Left colon (tissue), 2 donors: ENCODE results near the gene DGLUCY. TPM values are rescaled to one million over a fixed set of nuclear protein-coding genes. Genes with fewer than 3 reads are reported as not detected.
A peak's percentile ranks its signal among the peaks of the same experiment; 100 is the strongest.
"Not testable (repeated sequence)": the region's sequence is repeated elsewhere in the genome, so short reads cannot be mapped to it uniquely, and the experiment has no call there.

ENCODE experiments used
- ATAC-seq: fragments of 200-7000 bp; cut with Tn5 transposase; one replicate; pipeline ENCODE4 v1.9.1; 2020; ENCODE audit warnings: mild to moderate bottlenecking, moderate library complexity
- DNase-seq, 2 donors: peaks; one replicate each; pipeline ENCODE4 v3.0.0-alpha.2; 2020
- intact Hi-C, 2 donors: fragments of 100-400 bp; cut with DNase I in 1 of 2; cut with micrococcal nuclease in 1 of 2; formaldehyde crosslinking; loops; one replicate each; pipeline versions ENCODE4 v1.11.2 to v1.14.0; 2022; cut with DNase I, micrococcal nuclease
- total RNA-seq, 2 donors: library from RNA; stranded (reverse); fragmentation: NEBNext Ultra II Directional; extraction: Animal tissue kit (Norgen Biotek cat#: 25700); gene quantifications; one replicate each; pipeline ENCODE4 v1.2.1, GENCODE V29; 2021
- donor health status: DM: no; HTN: no; CAD: no.
- donor health status: DM: yes; HTN: yes; CAD: no.

The DGLUCY gene
- total RNA-seq, 2 donors from 2014 or later, result 98.7 to 107 TPM

DNA sequence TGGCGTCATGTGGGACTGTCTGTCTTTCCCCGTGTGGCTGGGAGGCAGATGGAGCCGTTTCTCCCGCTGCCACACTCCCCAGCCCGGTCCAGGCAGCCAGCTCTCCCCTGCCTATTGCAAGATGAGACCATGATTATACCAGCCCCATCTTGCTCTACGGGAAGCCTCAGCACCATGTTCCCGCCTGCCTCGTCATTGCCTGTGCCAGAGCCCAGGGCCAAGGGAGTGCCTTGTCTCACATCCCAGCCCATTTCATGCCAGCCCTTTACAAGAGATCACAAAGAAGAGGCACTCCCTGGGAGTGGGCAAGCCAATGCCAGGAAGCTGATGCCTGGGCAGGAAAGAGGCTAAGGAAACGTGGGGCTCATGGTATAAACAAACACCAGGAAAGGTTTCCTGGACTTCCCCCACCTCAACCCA lies 106.7 kb downstream of the DGLUCY start:
- intact Hi-C loops, result no loop called here
- no peak for ATAC-seq
- no peak for DNase-seq

DNA sequence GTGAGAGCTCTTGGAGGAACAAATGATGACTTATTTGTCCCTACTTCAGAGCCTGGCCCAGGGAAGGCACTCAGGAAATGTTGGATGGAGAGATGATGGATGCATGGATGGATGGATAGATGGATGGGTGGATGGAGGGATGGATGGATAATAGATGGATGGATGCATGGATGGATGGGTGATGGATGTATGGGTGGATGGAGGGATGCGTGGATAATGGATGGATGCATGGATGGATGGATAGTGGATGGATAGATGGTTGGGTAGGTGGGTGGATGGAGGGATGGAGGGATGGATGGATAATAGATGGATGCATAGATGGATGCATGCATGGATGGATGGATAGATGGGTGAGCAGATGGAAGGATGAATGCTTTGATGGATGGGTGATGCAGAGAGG lies 107.4 kb downstream of the DGLUCY start:
- ATAC-seq (no peak), DNase-seq (no peak)
- intact Hi-C loops, result no loop called here

DNA sequence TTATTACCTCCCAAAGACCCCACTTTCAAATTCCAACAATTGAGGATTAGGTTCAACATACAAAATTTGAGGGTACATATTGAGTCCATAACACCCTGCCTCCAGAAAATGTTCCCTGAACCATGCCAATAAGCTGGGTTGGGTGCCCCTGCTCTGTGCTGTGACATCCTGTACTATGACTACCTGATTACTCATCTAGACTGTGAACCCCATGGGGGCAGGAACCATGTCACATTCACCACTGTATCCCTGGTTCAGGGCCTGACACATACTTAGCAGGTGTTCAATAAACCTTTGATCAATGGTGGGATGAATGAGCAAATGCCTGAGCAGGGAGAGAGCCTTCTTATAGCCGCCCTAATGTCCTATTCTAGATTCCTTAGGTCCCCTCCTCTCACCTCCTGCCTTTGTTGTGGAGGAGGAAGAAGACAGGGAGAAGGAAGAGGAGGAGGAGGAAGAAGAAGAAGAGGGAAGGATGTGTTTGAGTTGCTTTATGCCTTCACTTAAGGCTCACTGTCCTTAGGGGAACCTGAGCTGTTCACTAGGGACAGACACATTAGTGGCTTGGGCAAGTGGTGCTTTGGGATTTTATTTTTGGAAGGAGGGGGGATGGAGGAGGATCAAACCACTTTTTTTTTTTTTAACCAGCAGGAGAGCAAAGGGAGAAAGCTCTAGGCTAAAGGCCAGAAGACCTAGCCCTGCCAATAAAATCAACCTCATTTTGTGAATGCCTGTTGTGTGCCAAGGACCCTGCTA lies 109.3 kb downstream of the DGLUCY start:
- DNase-seq (no peak), ATAC-seq (peak; percentile 52)
- intact Hi-C loops, result no loop called here

DNA sequence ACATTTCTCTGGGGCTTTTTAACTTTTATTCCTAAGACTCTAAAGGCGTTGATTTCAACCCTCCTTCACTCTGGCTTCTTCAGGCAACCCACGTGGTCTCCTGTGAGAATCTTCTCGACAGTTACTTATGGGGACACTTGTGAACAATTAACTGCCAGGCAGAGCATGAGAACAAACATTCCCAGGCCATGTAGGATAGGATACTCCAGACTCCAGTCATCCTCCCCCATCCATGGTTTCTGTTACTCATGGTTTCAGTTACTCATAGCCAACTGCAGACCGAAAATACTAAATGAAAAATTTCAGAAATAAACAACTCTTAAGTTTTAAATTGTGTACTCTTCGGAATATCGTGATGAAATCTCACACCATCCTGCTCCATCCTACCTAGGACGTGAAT lies 111.2 kb downstream of the DGLUCY start:
- no peak for ATAC-seq
- intact Hi-C loops, result no loop called here
- DNase-seq, result no peak

DNA sequence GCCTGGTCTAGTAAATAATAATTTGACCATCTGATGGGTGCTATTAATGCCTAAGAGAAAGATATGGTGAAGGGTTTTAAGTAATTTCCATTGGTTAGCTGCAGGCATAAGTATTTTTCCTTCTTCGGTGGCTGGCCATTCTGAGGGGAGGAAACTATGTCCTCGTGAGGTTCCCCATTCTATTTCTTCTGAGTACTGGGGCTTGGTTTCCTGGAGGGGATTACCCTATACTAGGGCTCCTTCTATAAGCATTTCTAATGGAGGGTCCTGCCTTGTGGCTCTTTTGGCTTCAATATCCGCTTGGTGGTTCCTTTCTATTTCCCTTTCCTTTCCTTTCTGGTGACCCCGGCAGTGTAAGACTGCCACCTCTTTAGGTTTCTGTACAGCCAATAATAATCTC lies 112.5 kb downstream of the DGLUCY start:
- DNase-seq, intact Hi-C loops, ATAC-seq: not testable (repeated sequence)

DNA sequence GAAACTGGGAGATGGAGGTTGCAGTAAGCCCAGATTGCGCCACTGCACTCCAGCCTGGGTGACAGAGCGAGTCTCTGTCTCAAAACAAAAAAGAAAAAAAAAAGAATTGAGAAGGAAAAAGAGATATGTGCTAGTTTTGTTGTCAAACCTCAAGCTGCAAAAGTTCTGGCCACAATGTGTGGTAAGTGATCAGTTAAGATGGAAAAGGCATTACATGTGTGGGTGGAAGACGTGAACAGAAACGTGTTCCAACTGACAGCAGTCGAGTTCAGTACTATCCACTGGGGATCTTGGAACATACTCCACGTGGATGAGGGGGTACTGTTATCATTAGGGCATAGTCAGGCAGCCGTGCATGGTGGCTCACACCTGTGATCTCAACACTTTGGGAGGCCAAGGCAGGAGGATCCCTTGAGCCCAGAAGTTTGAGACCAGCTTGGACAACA lies 113.3 kb downstream of the DGLUCY start:
- intact Hi-C loops, result no loop called here
- DNase-seq, result no peak
- ATAC-seq, result no peak

DNA sequence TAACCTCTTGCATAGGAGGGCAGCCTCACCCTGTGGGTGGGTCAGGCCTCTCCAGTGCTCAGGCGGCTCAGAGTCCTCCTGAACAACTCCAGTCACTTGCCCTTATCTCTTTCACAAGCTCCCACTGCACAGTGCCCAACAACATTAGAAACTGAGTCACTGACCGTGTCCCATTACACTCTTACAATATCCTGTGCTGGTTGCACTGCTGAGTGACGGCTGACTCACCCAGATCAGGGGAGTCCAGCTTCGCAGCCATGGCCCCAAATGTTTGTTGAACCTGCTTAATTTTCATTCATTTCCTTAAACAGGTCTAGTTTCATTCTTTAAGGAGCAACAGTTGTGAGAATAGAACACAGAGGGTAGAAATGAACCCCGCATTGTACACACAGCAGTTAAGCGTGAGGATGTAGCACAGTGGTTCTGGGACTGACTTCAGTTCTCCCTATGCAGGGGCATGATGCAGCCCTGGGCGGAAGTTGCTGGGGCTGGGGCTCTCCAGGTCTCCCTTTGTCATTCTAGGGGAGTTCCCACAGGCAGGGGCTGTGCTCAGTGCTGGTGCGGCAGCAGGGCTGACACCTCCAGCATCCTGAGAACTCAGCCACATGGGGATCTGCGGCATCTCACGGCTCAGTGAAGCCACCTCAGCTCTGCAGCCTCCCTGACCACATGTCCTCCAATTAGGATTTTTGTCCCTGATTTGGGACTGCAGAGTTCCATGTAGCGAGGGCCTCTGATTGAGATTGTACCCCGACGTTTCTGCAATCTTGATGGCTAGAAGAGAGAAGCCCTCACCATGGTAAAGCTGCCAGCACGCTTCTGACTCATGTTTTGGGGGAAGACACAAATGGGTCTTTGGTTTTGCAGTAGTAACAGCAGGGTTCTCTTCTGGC lies 114.5 kb downstream of the DGLUCY start:
- DNase-seq, result peak in 1 of 2 donors; percentile 32

DNA sequence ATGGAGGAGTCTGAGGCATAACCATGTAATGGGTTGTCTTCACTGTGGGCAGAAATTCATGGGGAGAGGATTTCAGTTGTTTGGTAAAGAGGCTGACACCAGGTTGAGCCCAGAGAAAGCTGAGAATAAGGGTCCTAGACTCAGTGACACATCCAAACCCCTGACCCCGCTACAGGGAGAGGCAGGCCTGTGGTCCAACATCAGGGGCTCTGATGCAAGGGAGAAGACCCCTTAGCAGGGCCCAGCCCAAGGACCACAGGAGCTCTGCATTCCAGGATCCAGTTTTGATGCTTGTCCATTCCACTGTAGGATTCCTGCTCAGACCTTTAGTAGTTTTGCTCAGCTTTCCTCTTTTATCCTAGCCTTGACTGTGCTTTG lies 115.1 kb downstream of the DGLUCY start:
- DNase-seq (no peak), ATAC-seq (no peak)
- intact Hi-C loops, result no loop called here

More for the DNA sequence above, 114.5 kb downstream of the DGLUCY start:
- intact Hi-C loops, result no loop called here
- no peak for ATAC-seq

DNA sequence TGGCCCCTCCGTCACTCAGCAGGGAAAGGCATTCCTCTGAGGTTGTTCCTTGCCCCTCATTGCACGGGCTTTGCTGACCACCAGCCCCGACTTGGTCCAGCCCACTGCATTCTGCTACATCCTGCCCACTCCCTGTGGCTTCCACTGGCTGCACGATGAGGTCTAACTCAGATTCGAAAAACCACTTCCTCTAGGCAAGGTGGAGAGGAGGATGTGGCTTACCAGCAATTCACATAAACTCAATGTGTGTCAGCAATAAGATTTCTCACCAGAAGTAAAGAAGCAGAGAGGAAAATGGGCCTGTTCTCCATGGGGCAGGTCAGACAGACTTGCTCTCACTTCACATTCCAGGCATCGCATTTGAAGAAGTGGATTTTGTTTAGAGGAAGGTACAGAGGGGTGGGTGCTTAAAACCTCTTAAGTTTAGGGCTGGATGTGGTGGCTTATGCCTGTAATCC lies 115.9 kb downstream of the DGLUCY start:
- intact Hi-C loops, result no loop called here
- ATAC-seq (no peak), DNase-seq (no peak)

DNA sequence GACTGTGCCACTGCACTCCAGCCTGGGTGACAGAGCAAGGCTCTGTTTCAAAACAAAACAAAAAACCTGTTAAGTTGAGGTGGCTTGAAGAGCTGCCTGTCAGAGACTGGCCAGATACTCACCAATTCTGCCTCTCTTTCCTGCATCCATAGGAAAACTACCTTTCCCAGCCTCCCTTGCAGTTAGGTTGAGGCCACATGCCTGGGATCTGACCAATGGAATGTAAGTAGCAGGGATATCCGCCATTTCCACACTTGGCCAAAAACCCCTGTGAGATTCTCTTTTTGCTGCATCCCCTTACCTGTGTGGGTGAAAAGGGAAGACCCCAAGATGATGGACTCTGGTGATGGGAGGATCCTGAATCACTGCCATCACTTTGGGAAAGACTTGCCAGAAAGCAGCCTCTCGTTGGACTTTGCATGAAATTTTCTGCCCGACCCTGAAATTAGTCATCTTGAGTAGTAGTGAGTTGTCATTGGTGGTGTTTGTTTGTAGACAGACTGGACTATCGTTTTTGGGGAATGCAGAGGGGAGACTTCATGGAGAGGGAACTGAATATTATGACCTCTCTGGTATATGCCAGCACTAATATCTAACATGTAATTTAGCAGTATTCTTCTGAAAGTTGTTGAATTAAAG lies 116.6 kb downstream of the DGLUCY start:
- DNase-seq (no peak), ATAC-seq (no peak)

DNA sequence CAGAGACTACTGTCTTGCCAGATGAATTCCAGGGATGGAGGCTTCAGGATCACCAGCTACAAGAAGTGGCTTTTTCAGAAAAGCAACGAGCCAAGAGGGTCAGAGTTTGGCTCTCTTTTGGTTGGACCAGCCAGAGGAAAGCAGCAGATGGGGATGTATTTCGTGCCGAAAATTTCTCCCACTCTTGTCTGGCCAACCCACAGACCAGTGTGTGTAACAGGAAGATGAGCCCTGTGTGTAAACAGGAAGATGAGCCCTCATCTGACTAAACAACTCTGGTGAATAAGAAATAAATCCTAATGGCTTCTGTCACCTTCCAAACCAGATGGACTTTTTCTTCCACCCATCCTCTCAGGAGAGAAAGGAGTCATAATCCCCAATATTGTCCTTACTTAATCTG lies 117.6 kb downstream of the DGLUCY start:
- intact Hi-C loops, result no loop called here
- no peak for ATAC-seq
- no peak for DNase-seq

More for the DNA sequence above, 116.6 kb downstream of the DGLUCY start:
- intact Hi-C loops, result no loop called here

DNA sequence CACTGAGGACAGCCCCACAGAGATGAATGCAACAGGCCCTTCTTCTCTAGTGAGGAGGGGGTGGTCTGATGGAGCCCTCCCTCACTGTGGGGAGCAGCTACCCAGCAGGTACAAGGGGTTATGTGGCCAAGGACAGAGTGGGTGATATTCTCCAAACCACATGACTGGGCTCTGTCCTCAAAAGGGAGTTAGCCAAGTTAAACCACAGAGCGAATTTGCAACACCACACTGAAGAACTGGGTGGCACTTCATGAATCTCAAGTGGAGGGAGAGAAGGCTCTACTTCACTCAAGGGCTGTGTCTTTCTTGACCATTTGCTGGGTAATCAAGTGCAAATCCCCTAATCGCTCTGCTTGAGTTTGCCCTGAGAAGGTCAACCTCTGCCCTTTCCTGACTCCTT lies 118.2 kb downstream of the DGLUCY start:
- intact Hi-C loops, result no loop called here
- DNase-seq, result no peak
- ATAC-seq, result no peak

DNA sequence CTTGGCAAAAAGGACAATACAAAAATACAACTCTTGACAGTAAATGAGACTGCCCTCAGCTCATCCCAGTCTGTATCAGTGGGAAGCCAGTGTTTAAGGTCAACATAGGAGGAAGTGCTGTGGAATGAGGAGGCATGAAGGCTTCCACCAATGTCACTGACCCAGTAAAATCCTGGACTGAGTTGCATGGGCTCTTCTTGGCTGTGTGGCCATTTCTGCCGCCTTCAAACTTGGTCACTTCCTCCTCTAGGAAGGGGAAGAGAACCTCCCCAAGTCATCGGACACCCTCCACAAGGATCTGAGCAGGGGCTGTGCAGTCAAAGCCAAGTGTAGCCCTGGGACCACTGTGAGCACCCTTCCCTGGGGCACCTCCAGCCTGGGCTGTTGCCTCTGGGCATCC lies 118.7 kb downstream of the DGLUCY start:
- ATAC-seq, result peak; percentile 8
- DNase-seq, result no peak
- intact Hi-C loops, result no loop called here

DNA sequence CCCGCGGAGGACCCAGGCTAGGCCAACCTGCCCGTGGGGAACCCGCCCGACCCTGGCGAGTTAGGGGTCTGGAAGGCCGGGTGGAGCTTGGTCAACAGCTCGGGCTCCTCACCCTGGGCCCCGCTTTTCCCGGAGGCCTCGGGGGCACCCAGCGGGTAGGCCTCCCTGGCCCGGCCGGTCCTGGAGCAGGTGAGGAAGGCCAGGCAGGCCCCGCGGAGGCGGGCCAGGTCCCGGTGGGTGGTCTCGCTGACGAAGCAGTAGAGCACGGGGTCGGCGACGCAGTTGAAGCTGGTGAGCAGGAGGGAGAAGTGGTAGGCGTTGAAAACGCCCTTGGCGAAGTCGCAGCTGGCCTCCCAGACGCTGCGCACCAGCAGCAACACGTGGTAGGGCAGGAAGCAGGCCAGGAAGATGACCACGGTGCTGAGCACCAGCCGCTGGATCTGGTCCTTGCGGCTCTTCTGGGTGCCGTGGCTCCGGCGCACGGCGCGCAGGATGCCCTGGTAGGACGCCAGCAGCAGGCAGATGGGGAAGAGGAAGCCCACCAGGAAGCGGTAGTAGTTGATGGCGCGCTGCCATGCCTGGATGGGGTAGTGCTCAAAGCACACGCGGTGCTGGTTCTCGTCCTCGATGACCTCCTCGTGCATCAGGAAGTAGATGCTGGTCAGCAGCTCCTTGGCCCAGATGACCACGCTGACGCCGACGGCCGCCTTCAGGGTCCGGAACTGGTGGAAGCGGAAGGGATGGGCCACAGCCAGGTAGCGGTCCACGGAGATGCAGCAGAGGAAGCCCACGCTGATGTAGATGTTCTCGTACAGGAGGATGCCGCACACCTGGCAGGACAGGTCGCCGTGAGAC lies 120.3 kb downstream of the DGLUCY start:
- peak; percentile 14 for ATAC-seq
- intact Hi-C loops, result no loop called here

DNA sequence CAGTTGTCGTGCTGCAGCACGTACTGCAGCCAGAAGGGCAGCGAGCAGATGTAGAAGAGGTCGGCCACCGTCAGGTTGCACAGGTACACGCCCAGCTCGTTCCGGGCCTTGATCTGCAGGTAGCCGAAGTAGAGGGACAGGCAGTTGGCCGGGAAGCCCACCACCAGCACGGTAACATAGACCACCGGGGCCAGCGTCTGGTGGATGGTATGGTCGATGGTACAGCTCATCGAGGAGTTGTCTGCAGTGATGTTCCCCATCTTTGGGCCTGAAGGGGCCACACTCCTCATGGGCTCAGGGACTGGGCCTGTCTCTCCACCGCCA lies 120.9 kb downstream of the DGLUCY start:
- peak; percentile 4 for ATAC-seq
- intact Hi-C loops, result no loop called here
- DNase-seq, result no peak

More for the DNA sequence above, 120.3 kb downstream of the DGLUCY start:
- no peak for DNase-seq

DNA sequence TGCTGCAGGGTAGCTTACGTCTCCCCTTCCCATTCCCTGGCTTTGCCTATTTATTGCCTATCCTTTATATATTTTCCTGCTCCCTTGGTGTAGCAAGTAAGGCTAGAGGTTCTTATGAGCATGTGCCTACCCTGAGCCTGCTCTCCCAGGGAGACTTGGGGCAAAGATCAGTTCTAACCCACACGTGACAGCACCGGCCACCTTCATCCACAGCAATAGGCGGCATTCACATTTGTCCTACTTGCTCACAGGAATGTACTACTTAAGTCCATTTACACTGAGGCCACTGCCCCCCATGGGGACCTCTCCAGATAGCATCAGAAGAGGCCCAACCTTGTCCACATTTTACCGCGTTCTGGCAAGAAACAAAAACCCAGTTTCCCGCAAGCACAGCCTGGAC lies 122.0 kb downstream of the DGLUCY start:
- intact Hi-C loops, result no loop called here
- DNase-seq (no peak), ATAC-seq (peak; percentile 14)

DNA sequence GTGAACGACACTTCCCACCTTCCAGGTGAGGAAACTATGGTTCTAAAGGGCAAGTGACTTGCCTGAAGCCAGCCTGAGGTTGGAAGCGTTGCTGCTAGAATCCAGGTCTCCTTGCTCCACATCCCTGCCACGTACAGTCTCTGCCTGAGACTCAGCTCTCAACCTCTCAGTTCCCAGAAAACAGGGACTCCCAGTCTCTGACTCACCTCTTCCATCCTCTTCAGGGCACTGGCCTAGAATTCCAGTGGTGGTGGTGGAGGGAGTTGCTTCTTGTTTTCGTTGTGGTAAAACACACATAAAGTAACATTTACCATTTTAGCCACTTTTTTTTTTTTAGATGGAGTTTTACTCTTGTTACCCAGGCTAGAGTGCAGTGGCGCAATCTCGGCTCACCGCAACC lies 123.3 kb downstream of the DGLUCY start:
- ATAC-seq (no peak), DNase-seq (no peak)
- intact Hi-C loops, result no loop called here

DNA sequence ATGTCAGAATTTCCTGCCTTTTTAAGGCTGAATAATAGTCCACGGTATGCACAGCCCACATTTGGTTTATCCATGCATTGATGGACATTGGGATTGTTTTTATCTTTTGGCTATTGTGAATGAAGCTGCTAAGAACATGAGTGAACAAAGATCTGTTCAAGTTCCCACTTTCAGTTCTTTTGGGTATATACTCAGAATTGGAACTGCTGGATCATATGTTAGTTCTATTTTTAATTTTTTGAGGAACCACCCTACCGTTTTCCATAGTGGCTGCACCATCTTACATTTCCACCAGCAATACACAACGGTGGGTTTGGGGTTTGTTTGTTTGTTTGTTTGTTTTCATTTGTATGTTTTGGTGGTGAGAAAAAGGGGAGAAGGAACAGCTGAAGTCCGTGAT lies 124.2 kb downstream of the DGLUCY start:
- intact Hi-C loops, result no loop called here
- DNase-seq (no peak), ATAC-seq (no peak)

DNA sequence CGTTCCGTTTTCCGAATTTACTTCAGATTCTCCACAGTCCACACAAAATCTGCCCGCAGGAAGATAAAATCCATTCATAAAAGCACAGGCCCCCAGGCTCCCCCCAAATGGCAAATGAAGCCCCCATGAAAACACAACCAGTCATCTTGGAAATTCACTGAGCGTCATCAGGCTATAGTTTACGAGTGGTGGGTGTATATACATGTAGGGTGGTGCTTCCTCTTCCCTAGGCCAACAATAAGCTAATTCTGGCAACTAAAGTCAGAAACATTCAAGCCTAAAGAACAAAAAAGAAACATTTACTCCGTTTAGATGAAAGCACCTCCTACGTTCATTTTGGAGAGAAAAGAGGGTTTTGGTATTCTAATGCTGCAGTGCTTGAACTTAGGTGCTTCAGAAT lies 124.8 kb downstream of the DGLUCY start:
- DNase-seq (no peak), ATAC-seq (no peak)
- intact Hi-C loops, result no loop called here
